Activated T-helper 1 cell treated with anti-CD3 and anti-CD28 coated beads, Interleukin-2, amount 50 U/mL, for 16 hours (primary cell): ENCODE data around the gene LYRM4.
"Not testable (repeated sequence)": the region's sequence is repeated elsewhere in the genome, so short reads cannot be mapped to it uniquely, and the experiment has no call there.

Source experiments
- DNase-seq, 2 donors: peaks; one replicate each; pipeline ENCODE4 v3.0.0-alpha.2; 2020; ENCODE audit warnings: low read depth in 1 of 2, low spot score in 1 of 2

Gene LYRM4

GRCh38 chr6:5123296-5124143, 137.2 kb downstream of the LYRM4 start:
- no peak for DNase-seq

- no peak for DNase-seq
Observed at GRCh38 chr6:5122504-5123112, 138.1 kb downstream of the LYRM4 start.

DNA sequence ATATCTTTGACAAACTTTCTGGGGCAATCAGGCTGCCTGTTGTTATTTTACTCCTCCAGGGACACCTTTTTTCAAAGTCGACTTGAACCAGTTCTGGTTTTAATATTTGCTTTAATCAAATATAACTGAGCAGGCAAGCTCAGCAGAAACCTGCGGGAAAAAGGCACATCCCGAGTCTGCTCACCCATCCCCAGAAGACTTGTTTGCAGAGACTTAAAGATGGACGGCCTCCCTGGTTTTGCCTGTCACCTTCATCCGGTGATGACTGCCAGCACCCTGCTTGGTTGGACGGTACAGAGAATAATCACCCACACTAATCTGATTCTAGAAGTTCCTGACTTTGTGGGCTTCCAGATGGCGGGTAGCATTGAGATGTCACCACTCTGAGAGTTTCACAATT, 138.8 kb downstream of the LYRM4 start:
- no peak for DNase-seq

- no peak for DNase-seq
Observed at GRCh38 chr6:5121479-5121878, 139.3 kb downstream of the LYRM4 start.

DNA sequence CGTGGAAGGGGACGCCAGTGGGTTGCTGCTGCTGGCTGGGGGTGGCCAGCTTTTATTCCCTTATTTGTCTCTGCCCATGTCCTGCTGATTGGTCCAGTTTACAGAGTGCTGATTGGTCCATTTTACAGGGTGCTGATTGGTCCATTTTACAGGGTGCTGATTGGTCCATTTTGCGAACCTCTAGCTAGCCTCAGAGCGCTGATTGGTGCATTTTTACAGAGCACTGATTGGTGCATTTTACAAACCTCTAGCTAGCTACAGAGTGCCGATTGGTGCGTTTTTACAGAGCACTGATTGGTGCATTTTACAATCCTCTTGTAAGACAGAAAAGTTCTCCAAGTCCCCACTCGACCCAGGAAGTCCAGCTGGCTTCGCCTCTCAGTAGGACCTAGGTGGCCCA, 140.2 kb downstream of the LYRM4 start:
- not testable (repeated sequence) for DNase-seq

DNA sequence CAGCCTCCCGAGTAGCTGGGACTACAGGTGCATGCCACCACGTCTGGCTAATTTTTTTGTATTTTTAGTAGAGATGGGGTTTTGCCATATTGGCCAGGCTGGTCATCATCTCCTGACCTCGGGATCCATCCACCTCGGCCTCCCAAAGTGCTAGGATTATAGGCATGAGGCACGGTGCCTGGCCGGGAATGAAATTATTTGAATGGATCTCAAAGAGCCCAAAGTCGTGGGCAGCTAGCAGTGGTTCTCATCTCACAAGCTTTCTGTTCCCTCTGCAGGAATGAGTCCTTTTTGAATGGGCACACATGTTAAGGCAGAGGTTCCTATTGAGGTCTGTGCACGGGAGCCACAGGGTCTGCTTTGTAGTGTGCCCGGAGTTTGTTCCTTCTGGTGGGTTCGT, 140.7 kb downstream of the LYRM4 start:
- DNase-seq = no peak

DNA sequence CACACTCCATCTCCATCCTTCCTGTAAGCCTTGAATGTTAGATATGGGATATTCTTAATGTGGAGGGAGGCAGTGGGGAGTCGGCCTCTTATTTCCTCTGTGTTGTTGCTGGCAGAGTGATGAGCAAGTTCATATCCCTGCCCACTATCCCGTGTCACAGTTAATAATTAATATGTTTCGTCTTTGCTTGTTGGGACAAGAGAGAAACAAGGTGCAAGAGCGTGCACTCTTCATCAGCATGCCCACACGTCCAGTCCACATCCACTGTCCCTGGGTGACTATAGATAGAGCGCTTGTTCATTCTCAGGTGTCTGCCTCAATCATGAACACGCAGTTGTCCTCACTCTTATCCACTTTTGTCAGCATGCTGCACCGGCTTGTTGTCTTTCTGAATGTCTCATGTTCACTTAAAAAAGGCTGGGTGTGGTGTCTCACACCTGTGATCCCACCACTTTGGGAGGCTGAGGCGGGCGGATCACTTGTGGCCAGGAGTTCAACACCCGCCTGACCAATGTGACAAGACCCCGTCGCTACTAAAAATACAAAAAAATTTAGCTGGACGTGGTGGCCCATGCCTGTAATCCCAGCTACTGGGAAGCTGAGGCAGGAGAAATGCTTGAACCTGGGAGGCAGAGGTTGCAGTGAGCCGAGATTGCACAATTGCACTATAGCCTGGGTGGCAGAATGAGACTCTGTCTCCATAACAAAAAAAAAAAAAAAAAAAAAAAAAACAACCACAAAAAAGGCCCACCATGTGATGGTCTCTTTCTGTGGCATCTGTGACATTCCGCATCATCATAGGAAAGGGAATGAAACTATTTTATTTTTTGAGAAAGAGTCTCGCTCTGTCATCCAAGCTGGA, 141.4 kb downstream of the LYRM4 start:
- no peak for DNase-seq

- DNase-seq = no peak
Observed at GRCh38 chr6:5116243-5116991, 144.3 kb downstream of the LYRM4 start.

DNA sequence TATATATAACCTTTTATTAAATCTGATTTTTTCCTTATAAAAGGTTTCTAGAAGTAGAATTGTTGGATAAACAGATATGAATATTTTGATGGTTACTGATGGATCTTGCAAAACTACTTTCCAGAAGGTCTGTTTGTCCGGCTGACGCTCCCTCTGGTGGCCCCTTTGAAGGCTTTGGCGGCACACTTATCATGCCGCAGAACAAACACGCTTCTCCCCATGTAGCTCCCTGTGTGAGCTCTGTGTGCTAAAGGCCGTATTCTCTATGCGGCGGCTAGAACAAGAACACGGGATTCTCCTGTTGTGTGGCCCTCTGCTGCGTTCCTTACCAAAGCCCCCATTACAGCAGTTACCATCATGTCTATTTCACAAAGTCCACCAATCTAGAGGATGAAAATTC, 145.6 kb downstream of the LYRM4 start:
- no peak for DNase-seq

- no peak for DNase-seq
Observed at GRCh38 chr6:5113096-5113495, 147.7 kb downstream of the LYRM4 start.

DNA sequence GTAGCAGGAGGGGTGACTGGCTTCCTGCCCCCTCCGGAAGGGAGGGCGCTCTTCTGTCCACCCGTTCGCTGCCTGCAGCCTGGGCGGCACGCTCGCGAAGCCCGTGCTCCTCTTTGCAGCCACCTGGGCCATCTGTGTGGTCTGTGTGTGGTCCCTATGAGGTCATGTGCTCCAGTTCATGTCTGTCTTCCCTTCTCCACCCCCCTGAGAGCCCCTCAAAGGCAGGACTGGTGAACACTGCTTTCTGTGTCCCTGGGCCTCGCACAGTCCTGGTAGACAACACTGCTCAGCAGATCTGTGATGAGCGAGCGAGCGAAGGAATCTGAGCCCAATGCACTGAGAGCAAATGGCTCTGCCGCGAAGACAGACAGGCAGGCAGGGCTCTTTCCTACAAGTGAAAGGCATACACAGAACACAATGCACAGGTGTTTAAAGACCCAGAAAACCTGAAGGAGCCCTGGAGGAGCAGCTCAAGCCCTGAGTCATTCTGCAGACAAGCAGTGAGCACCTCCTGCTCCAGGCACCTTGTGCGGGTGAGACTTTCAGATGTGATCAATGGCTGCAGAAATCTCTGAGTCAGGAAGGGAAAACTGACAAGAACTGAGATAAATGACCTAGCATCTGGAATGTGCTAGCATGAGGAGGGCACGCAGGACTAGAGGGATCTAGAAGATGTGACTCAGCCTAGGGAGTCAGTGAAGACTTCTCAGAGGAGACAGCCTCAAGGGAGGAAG, 148.5 kb downstream of the LYRM4 start:
- no peak for DNase-seq

GRCh38 chr6:5111626-5112025, 149.1 kb downstream of the LYRM4 start:
- no peak for DNase-seq

GRCh38 chr6:5110246-5110645, 150.5 kb downstream of the LYRM4 start:
- no peak for DNase-seq

- no peak for DNase-seq
Observed at GRCh38 chr6:5109436-5109835, 151.3 kb downstream of the LYRM4 start.

GRCh38 chr6:5108536-5109150, 152.1 kb downstream of the LYRM4 start:
- DNase-seq = no peak

- no peak for DNase-seq
Observed at GRCh38 chr6:5108068-5108467, 152.7 kb downstream of the LYRM4 start.

DNA sequence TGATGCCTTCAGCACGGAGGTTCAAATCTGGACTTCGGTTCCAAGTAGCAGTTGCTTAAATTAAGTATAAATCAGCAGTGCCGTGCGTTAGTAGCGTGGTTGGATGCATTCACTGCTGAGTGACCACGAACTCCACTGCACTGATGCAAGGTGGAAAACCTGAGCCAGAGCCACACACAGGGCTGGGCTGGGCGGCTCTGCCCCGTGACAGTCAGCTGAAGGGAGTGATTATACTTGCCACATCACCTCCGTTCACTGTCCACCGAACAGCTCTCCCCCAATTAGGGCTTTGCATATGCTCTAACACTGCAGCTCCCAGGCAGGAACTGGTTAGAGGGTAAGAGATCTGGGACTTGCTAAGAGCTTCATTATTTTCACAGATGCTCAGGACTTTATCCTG, 153.4 kb downstream of the LYRM4 start:
- DNase-seq = no peak

- no peak for DNase-seq
Observed at GRCh38 chr6:5105146-5105545, 155.6 kb downstream of the LYRM4 start.

- DNase-seq = no peak
Observed at GRCh38 chr6:5104667-5105066, 156.1 kb downstream of the LYRM4 start.

GRCh38 chr6:5103250-5103649, 157.5 kb downstream of the LYRM4 start:
- no peak for DNase-seq
